ENCODE measurements around the gene OTUB1.

- TF ChIP-seq CTCF (IDR thresholded peaks at IDR 0.05) = no peak
- no peak for TF ChIP-seq POLR2A (IDR thresholded peaks at IDR 0.05)
Measured at GRCh38 chr11:64015510-64015909, 29.3 kb downstream of the OTUB1 start.

Measured in breast epithelium (tissue), 3 donors.